K562 (cell line): ENCODE measurements around the gene MXRA7. TPM values are rescaled to one million over a fixed set of nuclear protein-coding genes. Genes with fewer than 3 reads are reported as not detected.

Source experiments
- CC2D1A ChIP-seq: fragments of 450-650 bp; IDR thresholded peaks from 2 replicates; pipeline ENCODE4 v1.6.1; 2017; ENCODE audit warnings: mild to moderate bottlenecking
- GABPA ChIP-seq: fragments of 200-800 bp; sonication (Bioruptor generic); conservative IDR thresholded peaks from 2 replicates; pipeline ENCODE4 v1.6.1; 2016; ENCODE audit warnings: low read depth, missing genetic modification characterization, missing compliant biosample characterization
- GTF2B ChIP-seq: IDR thresholded peaks from 2 replicates; pipeline ENCODE4 v1.6.1; 2011; ENCODE audit not compliant: insufficient read length; ENCODE audit errors: extremely low read depth
- KDM1A ChIP-seq, 2 experiments: fragments of 450-650 bp; IDR thresholded peaks; 2 replicates each; pipeline ENCODE4 v1.6.1; 2016; ENCODE audit warnings: mild to moderate bottlenecking in 2 of 2
- KDM5B ChIP-seq: fragments of 200-600 bp; sonication (generic); IDR thresholded peaks from 2 replicates; pipeline ENCODE4 v1.6.1; 2012; ENCODE audit warnings: low read depth, mild to moderate bottlenecking, moderate library complexity, low read length, control low read depth, inconsistent platforms; ENCODE audit not compliant: insufficient replicate concordance
- KLF16 ChIP-seq: IDR thresholded peaks from 2 replicates; pipeline ENCODE4 v1.6.1; 2016; ENCODE audit warnings: antibody characterized with exemption
- MEIS2 ChIP-seq: fragments of 450-650 bp; IDR thresholded peaks from 2 replicates; pipeline ENCODE4 v1.6.1; 2014; ENCODE audit warnings: mild to moderate bottlenecking; ENCODE audit not compliant: partially characterized antibody
- MTA3 ChIP-seq: fragments of 450-650 bp; formaldehyde crosslinking; IDR thresholded peaks from 2 replicates; pipeline ENCODE4 v1.6.1; 2017; ENCODE audit warnings: mild to moderate bottlenecking, borderline replicate concordance
- MXD1 ChIP-seq: fragments of 250-450 bp; sonication (Bioruptor Pico); IDR thresholded peaks from 2 replicates; pipeline ENCODE4 v1.8.0; 2021; ENCODE audit warnings: borderline replicate concordance, mild to moderate bottlenecking, moderate library complexity; ENCODE audit not compliant: poor library complexity, severe bottlenecking
- NKRF ChIP-seq: fragments of 450-650 bp; IDR thresholded peaks from 2 replicates; pipeline ENCODE4 v1.6.1; 2016; ENCODE audit warnings: borderline replicate concordance
- NRF1 ChIP-seq, 2 experiments: fragments of 450-650 bp; IDR thresholded peaks in 1 of 2; conservative IDR thresholded peaks in 1 of 2; 2 replicates each; pipeline ENCODE4 v1.6.1; 2014; ENCODE audit warnings: mild to moderate bottlenecking in 2 of 2
- SUPT5H ChIP-seq: fragments of 450-650 bp; IDR thresholded peaks from 2 replicates; pipeline ENCODE4 v1.6.1; 2016
- TCF7 ChIP-seq: sonication (generic); IDR thresholded peaks from 2 replicates; pipeline ENCODE4 v1.6.1; 2016; ENCODE audit warnings: antibody characterized with exemption, borderline replicate concordance
- ZEB2 ChIP-seq: fragments of 450-650 bp; IDR thresholded peaks from 2 replicates; pipeline ENCODE4 v1.6.1; 2016
- ZNF644 ChIP-seq: fragments of 200-800 bp; sonication (Bioruptor generic); IDR thresholded peaks from 2 replicates; pipeline ENCODE4 v1.6.1; 2016; ENCODE audit warnings: low read depth, missing genetic modification characterization, missing compliant biosample characterization
- polyA plus RNA-seq, 8 experiments: library from polyadenylated mRNA; depleted of rRNA in 4 of 8; stranded (reverse) in 5 of 8; unstranded in 3 of 8; fragments of >200 nt; fragmentation: Nextera tagmentation in 2 of 8; fragmentation: Illumina TruSeq in 1 of 8; extraction: Ambion mirVana in 2 of 8; extraction: Trizol in 1 of 8; gene quantifications; 2 replicates each; pipeline versions ENCODE4 v1.2.1 to v1.2.3, GENCODE V29; 2011 to 2014; ENCODE audit warnings: inconsistent platforms in 1 of 8, missing spikeins in 1 of 8
- total RNA-seq, 7 experiments: library from RNA; depleted of rRNA in 6 of 7; stranded (reverse); fragments of >200 nt in 6 of 7; fragmentation: Illumina TruSeq in 2 of 7; extraction: Trizol in 2 of 7; gene quantifications; 2 replicates each; pipeline versions ENCODE4 v1.2.1 to v1.2.3, GENCODE V29; 2011 to 2021; ENCODE audit warnings: low replicate concordance in 1 of 7
- TF ChIP-seq, protein P1 (sequence below): fragments of 450-650 bp; formaldehyde crosslinking; IDR thresholded peaks from 2 replicates; pipeline ENCODE4 v1.4.0; 2020; ENCODE audit warnings: mild to moderate bottlenecking
- TF ChIP-seq, protein P2 (sequence below): fragments of 450-650 bp; formaldehyde crosslinking; IDR thresholded peaks from 2 replicates; pipeline ENCODE4 v1.4.0; 2020; ENCODE audit warnings: mild to moderate bottlenecking, moderate library complexity
- TF ChIP-seq, protein P3 (sequence below): fragments of 450-650 bp; formaldehyde crosslinking; IDR thresholded peaks from 2 replicates; pipeline ENCODE4 v1.4.0; 2022; ENCODE audit warnings: mild to moderate bottlenecking, moderate library complexity

The MXRA7 gene
- total and polyA plus RNA-seq, 9 of the 15 experiments (the other 6 are each of a cell fraction or from before 2014, with no cell fraction given): 2.6 to 38.4 (median 14.3) TPM

GRCh38 chr17:76725580-76726230, 14.9 kb upstream of the MXRA7 start (continued):
- TF ChIP-seq MTA3: 0 out of 2 replicates have a peak, but pooled peaks have one; percentile 37
- TF ChIP-seq ZEB2: 0 out of 2 replicates have a peak, but pooled peaks have one; percentile 11
- no peak for TF ChIP-seq NKRF
- peak; percentile 87 to 89 for TF ChIP-seq NRF1 (conservative IDR thresholded peaks at IDR 0.05 in 1 of 2, IDR thresholded peaks at IDR 0.05 in 1 of 2)
- TF ChIP-seq, protein P1, sequence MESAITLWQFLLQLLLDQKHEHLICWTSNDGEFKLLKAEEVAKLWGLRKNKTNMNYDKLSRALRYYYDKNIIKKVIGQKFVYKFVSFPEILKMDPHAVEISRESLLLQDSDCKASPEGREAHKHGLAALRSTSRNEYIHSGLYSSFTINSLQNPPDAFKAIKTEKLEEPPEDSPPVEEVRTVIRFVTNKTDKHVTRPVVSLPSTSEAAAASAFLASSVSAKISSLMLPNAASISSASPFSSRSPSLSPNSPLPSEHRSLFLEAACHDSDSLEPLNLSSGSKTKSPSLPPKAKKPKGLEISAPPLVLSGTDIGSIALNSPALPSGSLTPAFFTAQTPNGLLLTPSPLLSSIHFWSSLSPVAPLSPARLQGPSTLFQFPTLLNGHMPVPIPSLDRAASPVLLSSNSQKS: no peak
- no peak for TF ChIP-seq GTF2B
- TF ChIP-seq, protein P2, sequence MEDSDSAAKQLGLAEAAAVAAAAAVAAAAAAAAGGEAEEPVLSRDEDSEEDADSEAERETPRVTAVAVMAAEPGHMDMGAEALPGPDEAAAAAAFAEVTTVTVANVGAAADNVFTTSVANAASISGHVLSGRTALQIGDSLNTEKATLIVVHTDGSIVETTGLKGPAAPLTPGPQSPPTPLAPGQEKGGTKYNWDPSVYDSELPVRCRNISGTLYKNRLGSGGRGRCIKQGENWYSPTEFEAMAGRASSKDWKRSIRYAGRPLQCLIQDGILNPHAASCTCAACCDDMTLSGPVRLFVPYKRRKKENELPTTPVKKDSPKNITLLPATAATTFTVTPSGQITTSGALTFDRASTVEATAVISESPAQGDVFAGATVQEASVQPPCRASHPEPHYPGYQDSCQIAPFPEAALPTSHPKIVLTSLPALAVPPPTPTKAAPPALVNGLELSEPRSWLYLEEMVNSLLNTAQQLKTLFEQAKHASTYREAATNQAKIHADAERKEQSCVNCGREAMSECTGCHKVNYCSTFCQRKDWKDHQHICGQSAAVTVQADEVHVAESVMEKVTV (CRISPR knock-in tag): no peak
- no peak for TF ChIP-seq KDM1A (IDR thresholded peaks at IDR 0.05)
- peak; percentile 50 for TF ChIP-seq MEIS2
- no peak for TF ChIP-seq GABPA (tag)
- peak; percentile 25 for TF ChIP-seq KDM5B
- no peak for TF ChIP-seq KLF16
- 0 out of 2 replicates have a peak, but pooled peaks have one; percentile 42 for TF ChIP-seq SUPT5H
- no peak for TF ChIP-seq ZNF644 (tag)
- TF ChIP-seq, protein P3, sequence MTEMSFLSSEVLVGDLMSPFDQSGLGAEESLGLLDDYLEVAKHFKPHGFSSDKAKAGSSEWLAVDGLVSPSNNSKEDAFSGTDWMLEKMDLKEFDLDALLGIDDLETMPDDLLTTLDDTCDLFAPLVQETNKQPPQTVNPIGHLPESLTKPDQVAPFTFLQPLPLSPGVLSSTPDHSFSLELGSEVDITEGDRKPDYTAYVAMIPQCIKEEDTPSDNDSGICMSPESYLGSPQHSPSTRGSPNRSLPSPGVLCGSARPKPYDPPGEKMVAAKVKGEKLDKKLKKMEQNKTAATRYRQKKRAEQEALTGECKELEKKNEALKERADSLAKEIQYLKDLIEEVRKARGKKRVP (CRISPR knock-in tag): no peak
- no peak for TF ChIP-seq CC2D1A
- no peak for TF ChIP-seq MXD1 (CRISPR knock-in tag)
- TF ChIP-seq TCF7: no peak; the same call in 1 of the 2 replicates
